Neural cell (in vitro differentiated cells): Measurements from ENCODE around the gene SRCIN1. TPM values are rescaled to one million over a fixed set of nuclear protein-coding genes. Genes with fewer than 3 reads are reported as not detected.

ENCODE experiments used
- H2AFZ ChIP-seq: fragments of 200-600, 300-800 bp; sonication (generic), shearing (Covaris generic); 2 replicates; pipeline ENCODE4 v1.6.0; 2014; ENCODE audit warnings: low read depth, mild to moderate bottlenecking, antibody characterized with exemption, low read length, moderate library complexity
- H3F3A ChIP-seq: fragments of 200-600 bp; shearing (Covaris generic); 2 replicates; pipeline ENCODE4 v1.6.1; 2016; ENCODE audit warnings: mild to moderate bottlenecking, moderate library complexity, mixed read lengths, antibody characterized with exemption, low read length; ENCODE audit not compliant: insufficient read depth, poor library complexity, severe bottlenecking
- H3K27ac ChIP-seq: fragments of 200-600, 300-800 bp; sonication (generic), shearing (Covaris generic); 2 replicates; pipeline ENCODE4 v1.5.1; 2014; ENCODE audit warnings: mild to moderate bottlenecking, low read length, moderate library complexity
- H3K27me3 ChIP-seq: fragments of 300-800, 200-600 bp; sonication (generic), shearing (Covaris generic); 2 replicates; pipeline ENCODE4 v1.6.0; 2014; ENCODE audit warnings: mild to moderate bottlenecking, low read depth, low read length, moderate library complexity; ENCODE audit not compliant: insufficient read depth
- H3K36me3 ChIP-seq: fragments of 300-800, 200-600 bp; sonication (generic), shearing (Covaris generic); 2 replicates; pipeline ENCODE4 v1.5.1; 2014; ENCODE audit warnings: mild to moderate bottlenecking, antibody characterized with exemption, low read length, moderate library complexity; ENCODE audit not compliant: insufficient read depth
- H3K4me2 ChIP-seq: fragments of 300-800, 200-600 bp; sonication (generic), shearing (Covaris generic); 2 replicates; pipeline ENCODE4 v1.6.0; 2014; ENCODE audit warnings: mild to moderate bottlenecking, low read length
- H3K4me3 ChIP-seq: fragments of 300-800, 200-600 bp; sonication (generic), shearing (Covaris generic); 2 replicates; pipeline ENCODE4 v1.5.1; 2014; ENCODE audit warnings: mild to moderate bottlenecking, low read length, moderate library complexity
- H3K79me2 ChIP-seq: fragments of 200-600 bp; shearing (Covaris generic); replicated peaks from 2 replicates; pipeline ENCODE4 v1.6.0; 2014; ENCODE audit warnings: mild to moderate bottlenecking, low read length, moderate library complexity; ENCODE audit not compliant: insufficient read depth
- H3K9ac ChIP-seq: fragments of 300-800, 200-600 bp; sonication (generic), shearing (Covaris generic); 2 replicates; pipeline ENCODE4 v1.6.1; 2016; ENCODE audit warnings: mild to moderate bottlenecking, low read length, mixed read lengths
- H3K9me2 ChIP-seq: fragments of 200-600 bp; shearing (Covaris generic); 2 replicates; pipeline ENCODE4 v1.6.1; 2016; ENCODE audit warnings: mild to moderate bottlenecking, low read length, mixed read lengths; ENCODE audit not compliant: insufficient read depth
- H3K9me3 ChIP-seq: fragments of 200-600, 300-800 bp; sonication (generic), shearing (Covaris generic); 2 replicates; pipeline ENCODE4 v1.6.1; 2016; ENCODE audit warnings: mild to moderate bottlenecking, mixed run types, low read length, moderate library complexity, mixed read lengths
- H4K20me1 ChIP-seq: fragments of 200-600 bp; shearing (Covaris generic); 2 replicates; pipeline ENCODE4 v1.6.1; 2016; ENCODE audit warnings: mild to moderate bottlenecking, mixed run types; ENCODE audit not compliant: insufficient read depth
- EP300 ChIP-seq: fragments of 450-650 bp; conservative IDR thresholded peaks from 2 replicates; pipeline ENCODE4 v1.6.1; 2014; ENCODE audit warnings: antibody characterized with exemption, mild to moderate bottlenecking, moderate library complexity; ENCODE audit not compliant: poor library complexity, severe bottlenecking
- EZH2 ChIP-seq: fragments of 200-600, 300-800 bp; shearing (Covaris generic), sonication (generic); IDR thresholded peaks from 2 replicates; pipeline ENCODE4 v1.6.1; 2014; ENCODE audit warnings: antibody characterized with exemption, low read length, borderline replicate concordance, mild to moderate bottlenecking; ENCODE audit not compliant: insufficient read depth, poor library complexity, severe bottlenecking
- POLR2AphosphoS5 ChIP-seq: IDR thresholded peaks from 2 replicates; pipeline ENCODE4 v1.6.1; 2012
- RAD21 ChIP-seq: fragments of 450-650 bp; conservative IDR thresholded peaks from 2 replicates; pipeline ENCODE4 v1.6.1; 2014; ENCODE audit warnings: antibody characterized with exemption, mild to moderate bottlenecking, moderate library complexity
- SMC3 ChIP-seq: fragments of 450-650 bp; conservative IDR thresholded peaks from 2 replicates; pipeline ENCODE4 v1.6.1; 2014; ENCODE audit warnings: antibody characterized with exemption, mild to moderate bottlenecking, moderate library complexity; ENCODE audit not compliant: poor library complexity
- polyA plus RNA-seq: library from polyadenylated mRNA; depleted of rRNA; stranded (reverse); fragments of >200 nt; gene quantifications from 2 replicates; pipeline ENCODE4 v1.2.3, GENCODE V29; 2014
- TF ChIP-seq, protein P1 (sequence below): IDR thresholded peaks from 2 replicates; pipeline ENCODE4 v1.6.1; 2012; ENCODE audit warnings: borderline replicate concordance
- TF ChIP-seq, protein P2 (sequence below): fragments of 450-650 bp; IDR thresholded peaks from 2 replicates; pipeline ENCODE4 v1.5.1; 2014; ENCODE audit warnings: antibody characterized with exemption, mild to moderate bottlenecking, moderate library complexity; ENCODE audit not compliant: poor library complexity, severe bottlenecking

The SRCIN1 gene
- polyA plus RNA-seq, 1 donor from 2014 or later = 18.0 TPM

DNA sequence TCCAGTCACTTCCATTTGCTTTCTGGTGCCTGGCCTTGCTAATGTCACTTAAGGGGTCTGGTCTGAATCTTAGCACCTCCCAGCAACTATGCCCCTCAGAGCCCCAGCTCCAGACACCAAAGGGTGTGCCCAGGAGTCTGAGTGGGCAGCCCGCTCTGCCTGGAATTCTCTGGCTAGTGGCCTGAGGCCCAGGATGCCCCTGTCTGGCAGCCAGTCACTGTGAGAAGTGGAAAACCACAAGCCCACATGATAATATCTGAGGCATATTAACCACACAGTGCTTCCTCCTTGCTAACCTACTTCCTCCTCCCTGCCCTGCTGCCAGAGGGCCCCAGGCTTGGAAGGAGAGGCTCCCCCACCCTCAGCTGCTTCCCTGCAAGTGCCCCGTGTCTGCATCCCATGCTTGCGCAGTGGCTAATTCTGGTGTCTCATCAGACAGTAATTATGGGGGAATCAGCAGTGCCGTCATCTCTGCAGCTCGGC is 14.0 kb downstream of the SRCIN1 start:
- H4K20me1 ChIP-seq = peaks cover 50% of the 10 kb centered on the region
- H2AFZ ChIP-seq = no peak overlapping the region
- H3K9me3 ChIP-seq = no peaks in the 10 kb centered on the region
- no peaks in the 10 kb centered on the region for H3F3A ChIP-seq
- peak overlapping the region; percentile 30 for H3K9ac ChIP-seq
- no peaks in the 10 kb centered on the region for H3K27me3 ChIP-seq
- H3K79me2 ChIP-seq = no peaks in the 10 kb centered on the region
- TF ChIP-seq RAD21 (no peak), EP300 (peak; percentile 35), POLR2AphosphoS5 (peak; percentile 12), SMC3 (no peak)
- H3K4me3 ChIP-seq = peak overlapping the region; percentile 52
- no peak overlapping the region for H3K4me2 ChIP-seq
- H3K9me2 ChIP-seq = no peaks in the 10 kb centered on the region
- H3K36me3 ChIP-seq = peaks cover 9% of the 10 kb centered on the region
- peak overlapping the region; percentile 54 for H3K27ac ChIP-seq

DNA sequence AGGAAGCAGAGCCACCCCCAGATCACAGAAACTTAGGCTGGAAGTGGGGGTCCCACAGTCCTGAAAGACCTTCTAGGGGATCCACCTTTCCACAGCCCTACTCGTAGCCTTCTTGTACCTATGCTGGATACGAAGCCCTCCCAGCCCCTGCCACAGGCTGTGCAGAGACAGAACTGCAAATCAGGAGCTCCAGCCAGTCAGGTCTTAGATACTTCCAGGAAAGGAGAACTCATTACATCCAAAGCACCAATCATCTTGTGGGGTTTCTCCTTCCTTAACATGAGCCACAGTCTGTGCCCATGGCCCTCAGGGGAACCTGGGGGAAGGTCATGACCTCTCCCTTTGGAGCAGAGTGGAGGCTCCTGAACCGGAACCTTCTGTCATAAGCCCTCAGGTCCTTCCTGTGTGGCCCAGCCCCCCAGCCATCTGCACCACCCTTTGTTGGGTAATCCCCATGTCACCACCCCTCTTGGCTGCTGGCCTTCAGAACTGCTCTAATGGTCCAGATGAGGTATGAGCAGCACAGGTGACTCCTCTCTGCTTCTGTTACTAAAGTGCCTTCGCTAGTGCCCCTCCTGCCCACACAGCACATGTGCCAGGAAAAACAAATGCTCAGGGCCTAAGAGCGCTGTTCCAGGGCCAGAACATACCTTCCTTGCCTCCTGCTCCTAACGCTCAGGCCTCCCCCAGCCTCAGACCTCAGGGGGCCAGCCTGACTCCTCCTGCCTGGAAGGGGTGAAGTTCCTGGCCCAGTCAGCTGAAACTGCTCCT is 14.6 kb downstream of the SRCIN1 start:
- Histone ChIP-seq H3K4me2 (no peak overlapping the region), H4K20me1 (peaks cover 47% of the 10 kb centered on the region), H3K9ac (peak overlapping the region; percentile 30), H3F3A (no peaks in the 10 kb centered on the region), H3K4me3 (peak overlapping the region; percentile 52), H3K9me2 (no peaks in the 10 kb centered on the region), H3K79me2 (no peaks in the 10 kb centered on the region), H3K27me3 (no peaks in the 10 kb centered on the region), H2AFZ (no peak overlapping the region), H3K9me3 (no peaks in the 10 kb centered on the region), H3K36me3 (peaks cover 9% of the 10 kb centered on the region), H3K27ac (peak overlapping the region; percentile 54)
- no peak for TF ChIP-seq RAD21
- no peak for TF ChIP-seq SMC3
- TF ChIP-seq, protein P1, sequence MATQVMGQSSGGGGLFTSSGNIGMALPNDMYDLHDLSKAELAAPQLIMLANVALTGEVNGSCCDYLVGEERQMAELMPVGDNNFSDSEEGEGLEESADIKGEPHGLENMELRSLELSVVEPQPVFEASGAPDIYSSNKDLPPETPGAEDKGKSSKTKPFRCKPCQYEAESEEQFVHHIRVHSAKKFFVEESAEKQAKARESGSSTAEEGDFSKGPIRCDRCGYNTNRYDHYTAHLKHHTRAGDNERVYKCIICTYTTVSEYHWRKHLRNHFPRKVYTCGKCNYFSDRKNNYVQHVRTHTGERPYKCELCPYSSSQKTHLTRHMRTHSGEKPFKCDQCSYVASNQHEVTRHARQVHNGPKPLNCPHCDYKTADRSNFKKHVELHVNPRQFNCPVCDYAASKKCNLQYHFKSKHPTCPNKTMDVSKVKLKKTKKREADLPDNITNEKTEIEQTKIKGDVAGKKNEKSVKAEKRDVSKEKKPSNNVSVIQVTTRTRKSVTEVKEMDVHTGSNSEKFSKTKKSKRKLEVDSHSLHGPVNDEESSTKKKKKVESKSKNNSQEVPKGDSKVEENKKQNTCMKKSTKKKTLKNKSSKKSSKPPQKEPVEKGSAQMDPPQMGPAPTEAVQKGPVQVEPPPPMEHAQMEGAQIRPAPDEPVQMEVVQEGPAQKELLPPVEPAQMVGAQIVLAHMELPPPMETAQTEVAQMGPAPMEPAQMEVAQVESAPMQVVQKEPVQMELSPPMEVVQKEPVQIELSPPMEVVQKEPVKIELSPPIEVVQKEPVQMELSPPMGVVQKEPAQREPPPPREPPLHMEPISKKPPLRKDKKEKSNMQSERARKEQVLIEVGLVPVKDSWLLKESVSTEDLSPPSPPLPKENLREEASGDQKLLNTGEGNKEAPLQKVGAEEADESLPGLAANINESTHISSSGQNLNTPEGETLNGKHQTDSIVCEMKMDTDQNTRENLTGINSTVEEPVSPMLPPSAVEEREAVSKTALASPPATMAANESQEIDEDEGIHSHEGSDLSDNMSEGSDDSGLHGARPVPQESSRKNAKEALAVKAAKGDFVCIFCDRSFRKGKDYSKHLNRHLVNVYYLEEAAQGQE = no peak
- TF ChIP-seq, protein P2, sequence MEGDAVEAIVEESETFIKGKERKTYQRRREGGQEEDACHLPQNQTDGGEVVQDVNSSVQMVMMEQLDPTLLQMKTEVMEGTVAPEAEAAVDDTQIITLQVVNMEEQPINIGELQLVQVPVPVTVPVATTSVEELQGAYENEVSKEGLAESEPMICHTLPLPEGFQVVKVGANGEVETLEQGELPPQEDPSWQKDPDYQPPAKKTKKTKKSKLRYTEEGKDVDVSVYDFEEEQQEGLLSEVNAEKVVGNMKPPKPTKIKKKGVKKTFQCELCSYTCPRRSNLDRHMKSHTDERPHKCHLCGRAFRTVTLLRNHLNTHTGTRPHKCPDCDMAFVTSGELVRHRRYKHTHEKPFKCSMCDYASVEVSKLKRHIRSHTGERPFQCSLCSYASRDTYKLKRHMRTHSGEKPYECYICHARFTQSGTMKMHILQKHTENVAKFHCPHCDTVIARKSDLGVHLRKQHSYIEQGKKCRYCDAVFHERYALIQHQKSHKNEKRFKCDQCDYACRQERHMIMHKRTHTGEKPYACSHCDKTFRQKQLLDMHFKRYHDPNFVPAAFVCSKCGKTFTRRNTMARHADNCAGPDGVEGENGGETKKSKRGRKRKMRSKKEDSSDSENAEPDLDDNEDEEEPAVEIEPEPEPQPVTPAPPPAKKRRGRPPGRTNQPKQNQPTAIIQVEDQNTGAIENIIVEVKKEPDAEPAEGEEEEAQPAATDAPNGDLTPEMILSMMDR = no peak
- TF ChIP-seq EZH2 = no peak
